Vagina (tissue), 2 donors: ENCODE results near the gene IL19.

Source experiments
- POLR2AphosphoS5 ChIP-seq, 2 donors: sonication (generic); formaldehyde crosslinking; IDR thresholded peaks; one replicate each; pipeline ENCODE4 v1.9.0; 2017; ENCODE audit warnings: antibody characterized with exemption in 2 of 2, mild to moderate bottlenecking in 2 of 2, low read depth in 1 of 2; ENCODE audit not compliant: insufficient read depth in 1 of 2
- TF ChIP-seq, protein P1 (sequence below), 3 experiments: fragments of 450-650 bp in 2 of 3; fragments of 200-600 bp in 1 of 3; sonication (generic) in 1 of 3; IDR thresholded peaks; one replicate each; pipeline ENCODE4 v1.5.1; 2017 to 2019; ENCODE audit warnings: antibody characterized with exemption in 3 of 3, mild to moderate bottlenecking in 2 of 3, moderate library complexity in 2 of 3

DNA sequence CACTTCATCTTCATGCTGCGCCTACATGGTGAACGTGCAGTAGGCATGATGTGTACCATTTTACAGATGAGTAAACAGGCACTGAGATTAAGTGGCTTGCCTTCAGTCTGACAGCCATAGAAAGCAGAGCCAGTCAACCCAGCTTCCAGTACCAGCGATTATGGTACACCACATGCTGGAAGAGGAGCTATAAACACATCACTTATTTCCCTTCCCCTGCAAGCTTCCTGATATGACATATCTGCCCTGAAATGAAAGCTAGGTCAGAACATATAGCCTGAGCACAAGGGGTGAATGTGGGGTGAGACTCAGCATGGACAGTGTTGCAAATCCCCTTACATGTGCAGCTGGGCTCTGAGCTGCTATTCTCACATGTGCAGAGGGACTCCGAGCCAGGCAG lies 61.1 kb downstream of the IL19 start:
- TF ChIP-seq, protein P1, sequence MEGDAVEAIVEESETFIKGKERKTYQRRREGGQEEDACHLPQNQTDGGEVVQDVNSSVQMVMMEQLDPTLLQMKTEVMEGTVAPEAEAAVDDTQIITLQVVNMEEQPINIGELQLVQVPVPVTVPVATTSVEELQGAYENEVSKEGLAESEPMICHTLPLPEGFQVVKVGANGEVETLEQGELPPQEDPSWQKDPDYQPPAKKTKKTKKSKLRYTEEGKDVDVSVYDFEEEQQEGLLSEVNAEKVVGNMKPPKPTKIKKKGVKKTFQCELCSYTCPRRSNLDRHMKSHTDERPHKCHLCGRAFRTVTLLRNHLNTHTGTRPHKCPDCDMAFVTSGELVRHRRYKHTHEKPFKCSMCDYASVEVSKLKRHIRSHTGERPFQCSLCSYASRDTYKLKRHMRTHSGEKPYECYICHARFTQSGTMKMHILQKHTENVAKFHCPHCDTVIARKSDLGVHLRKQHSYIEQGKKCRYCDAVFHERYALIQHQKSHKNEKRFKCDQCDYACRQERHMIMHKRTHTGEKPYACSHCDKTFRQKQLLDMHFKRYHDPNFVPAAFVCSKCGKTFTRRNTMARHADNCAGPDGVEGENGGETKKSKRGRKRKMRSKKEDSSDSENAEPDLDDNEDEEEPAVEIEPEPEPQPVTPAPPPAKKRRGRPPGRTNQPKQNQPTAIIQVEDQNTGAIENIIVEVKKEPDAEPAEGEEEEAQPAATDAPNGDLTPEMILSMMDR (IDR thresholded peaks at IDR 0.05): no peak
- TF ChIP-seq POLR2AphosphoS5 (IDR thresholded peaks at IDR 0.05; ENCODE audit: insufficient read depth in 1 of 2, low read depth in 1 of 2): no peak
